Activated CD4-positive, CD25-positive, alpha-beta regulatory T cell treated with anti-CD3 and anti-CD28 coated beads, Interleukin-2, amount 50 U/mL, for 72 hours (primary cell): ENCODE results near the gene TMPRSS9.
"Not testable (repeated sequence)": the region's sequence is repeated elsewhere in the genome, so short reads cannot be mapped to it uniquely, and the experiment has no call there.

Source experiments
- DNase-seq: peaks from one replicate; pipeline ENCODE4 v3.0.0; 2021

Gene TMPRSS9

GRCh38 chr19:2362970-2363300 is 2.9 kb downstream of the TMPRSS9 start:
- no peak for DNase-seq

DNA sequence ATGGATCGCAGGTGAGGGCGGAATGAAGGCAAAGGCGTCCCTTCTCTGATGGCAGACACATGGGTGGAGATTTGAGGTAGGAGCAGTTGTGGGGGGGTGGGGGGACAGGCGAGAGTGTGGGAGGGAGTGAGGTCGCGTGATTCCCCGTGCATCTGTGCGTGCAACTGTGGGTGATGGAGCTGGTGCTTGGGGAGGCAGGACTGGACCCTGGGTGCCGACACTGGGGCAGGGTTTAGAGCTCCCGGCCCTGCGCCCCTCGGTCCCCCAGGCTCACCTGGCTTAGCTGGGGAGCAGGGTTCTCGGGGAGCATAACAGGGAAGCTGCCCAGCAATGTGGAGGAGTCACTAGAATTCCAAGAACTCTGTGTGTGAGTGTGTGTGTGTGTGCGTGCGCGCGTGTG is 3.4 kb downstream of the TMPRSS9 start:
- DNase-seq: no peak

- no peak for DNase-seq
Observed at GRCh38 chr19:2365201-2365970, 5.3 kb downstream of the TMPRSS9 start.

DNA sequence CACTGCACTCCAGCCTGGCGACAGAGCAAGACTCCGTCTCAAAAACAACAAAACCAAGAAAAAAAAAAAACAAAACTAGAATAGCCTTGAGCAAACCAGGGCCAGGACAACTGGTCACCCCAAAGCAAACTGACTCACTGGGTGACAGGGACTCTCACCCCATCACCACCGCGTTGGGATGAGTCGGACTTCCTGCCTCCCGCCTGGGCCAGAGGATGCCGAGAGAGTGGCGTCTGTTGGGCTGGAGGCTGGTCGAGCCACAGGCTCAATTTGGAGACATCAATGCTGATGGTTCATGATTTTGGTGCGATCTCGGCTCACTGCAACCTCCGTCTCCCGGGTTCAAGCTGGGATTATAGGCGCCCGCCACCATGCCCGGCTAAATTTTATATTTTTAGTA is 11.6 kb downstream of the TMPRSS9 start:
- DNase-seq: no peak

- no peak for DNase-seq
Observed at GRCh38 chr19:2372076-2372612, 12.1 kb downstream of the TMPRSS9 start.

DNA sequence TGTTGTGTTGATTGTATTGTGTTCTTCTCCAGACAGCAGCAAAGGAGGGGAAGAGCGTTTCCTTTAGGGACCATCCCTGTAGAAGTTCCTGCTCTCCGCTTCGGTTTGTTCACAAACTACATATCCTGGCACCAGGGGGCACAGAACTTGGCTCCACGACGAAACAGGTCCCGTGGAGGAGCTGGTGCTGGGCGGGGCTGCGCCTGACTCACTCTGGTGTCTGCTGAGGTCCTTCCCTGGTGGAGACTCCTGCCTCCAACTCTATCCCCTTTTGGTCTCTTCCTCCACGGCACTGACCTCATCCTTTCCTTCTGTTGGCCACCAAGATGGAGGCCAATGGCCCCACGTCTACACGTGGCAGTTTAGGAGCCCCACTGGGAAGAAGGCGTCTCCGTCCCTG is 14.7 kb downstream of the TMPRSS9 start:
- no peak for DNase-seq

GRCh38 chr19:2375353-2376121 is 15.5 kb downstream of the TMPRSS9 start:
- peak; percentile 56 for DNase-seq

DNA sequence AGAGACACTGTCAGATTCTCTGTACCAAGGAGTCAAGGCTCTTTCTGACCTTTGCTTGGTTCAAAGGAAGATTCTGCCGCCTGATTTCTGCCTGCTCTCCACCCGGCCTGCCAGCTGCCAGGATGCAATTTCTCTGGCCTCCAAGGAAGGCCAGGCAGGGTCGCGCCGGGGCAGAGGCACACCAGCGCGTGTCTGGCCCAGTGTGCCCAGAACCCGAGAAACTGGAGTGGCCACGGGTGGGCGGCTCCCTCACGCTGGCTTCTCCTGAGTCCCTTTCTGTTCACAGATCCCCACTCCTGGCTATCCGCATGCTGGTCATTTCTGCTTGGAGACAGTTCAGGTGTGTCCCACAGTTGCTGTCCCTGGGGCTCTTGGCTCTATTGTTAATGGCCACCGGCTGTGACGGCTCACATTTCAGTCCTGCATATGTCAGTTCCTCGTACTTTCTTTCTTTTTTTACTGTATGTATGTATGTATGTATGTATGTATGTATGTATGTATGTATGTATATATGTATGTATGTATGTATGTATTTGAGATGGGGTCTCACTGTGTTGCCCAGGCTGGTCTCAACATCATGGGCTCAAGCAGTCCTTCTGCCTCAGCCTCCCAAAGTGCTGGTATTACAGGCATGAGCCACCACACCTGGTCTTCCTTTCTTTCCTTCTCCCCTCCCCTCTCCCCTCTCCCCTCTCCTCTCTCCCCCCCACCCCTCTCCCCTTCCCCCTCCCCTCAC is 16.9 kb downstream of the TMPRSS9 start:
- DNase-seq: no peak

GRCh38 chr19:2380567-2380966 is 20.5 kb downstream of the TMPRSS9 start:
- DNase-seq: no peak

DNA sequence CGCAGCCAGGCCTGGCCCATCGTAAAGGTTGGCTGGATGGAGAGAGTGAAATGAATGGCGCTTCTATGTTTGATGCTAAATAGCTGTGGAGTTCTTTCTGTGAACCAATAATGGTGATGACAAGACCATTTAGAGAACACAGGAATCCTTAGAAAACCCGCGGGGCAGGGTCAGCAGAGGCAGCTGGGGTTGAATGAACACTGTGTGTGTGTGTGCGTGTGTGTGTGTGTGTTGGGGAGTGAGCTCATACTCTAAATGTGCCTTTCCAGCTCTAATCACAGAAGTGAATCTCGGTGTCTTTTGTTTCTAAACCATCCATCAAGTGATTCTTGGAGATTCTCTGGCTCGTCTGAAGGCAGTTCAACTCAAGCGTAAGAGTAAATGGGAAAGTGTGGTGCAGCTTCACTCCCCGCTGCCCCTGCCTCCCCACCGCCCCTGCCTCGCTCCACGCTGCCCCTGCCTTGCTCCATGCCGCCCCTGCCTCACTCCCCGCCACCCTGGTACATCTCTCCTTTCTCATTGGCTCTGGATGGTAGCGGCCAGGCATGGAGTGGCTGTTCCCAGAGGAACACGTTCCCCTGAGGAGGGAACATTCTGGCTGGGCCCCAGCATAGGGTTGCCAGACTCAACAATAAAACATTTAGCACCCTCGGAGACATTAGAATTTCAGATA is 21.2 kb downstream of the TMPRSS9 start:
- DNase-seq: no peak

DNA sequence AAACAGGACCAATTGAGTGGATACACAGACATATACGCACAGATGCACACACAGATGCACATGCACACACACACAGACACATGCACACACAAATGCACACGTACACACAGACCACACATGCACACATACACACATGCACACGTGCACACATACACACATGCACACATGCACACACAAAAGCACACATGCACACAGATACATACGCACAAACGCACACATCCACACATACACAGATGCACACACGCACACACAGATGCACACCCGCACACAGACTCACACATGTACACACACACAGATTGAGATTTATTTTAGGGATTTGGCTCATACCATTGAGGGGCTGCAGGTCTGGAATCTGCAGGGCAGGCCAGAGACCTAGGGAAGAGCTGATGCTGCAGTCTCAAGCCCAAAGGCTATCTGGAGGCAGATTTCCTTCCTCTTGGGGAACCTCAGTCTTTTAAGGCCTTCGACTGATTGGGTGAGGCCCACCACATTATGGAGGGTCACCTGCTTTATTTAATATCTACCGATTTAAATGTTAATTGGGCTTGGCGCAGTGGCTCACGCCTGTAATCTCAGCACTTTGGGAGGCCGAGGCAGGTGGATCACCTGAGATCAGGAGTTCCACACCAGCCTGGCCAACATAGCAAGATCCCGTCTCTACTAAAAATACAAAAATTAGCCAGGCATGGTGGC is 22.6 kb downstream of the TMPRSS9 start:
- DNase-seq: no peak

- no peak for DNase-seq
Observed at GRCh38 chr19:2385053-2385721, 25.1 kb downstream of the TMPRSS9 start.

DNA sequence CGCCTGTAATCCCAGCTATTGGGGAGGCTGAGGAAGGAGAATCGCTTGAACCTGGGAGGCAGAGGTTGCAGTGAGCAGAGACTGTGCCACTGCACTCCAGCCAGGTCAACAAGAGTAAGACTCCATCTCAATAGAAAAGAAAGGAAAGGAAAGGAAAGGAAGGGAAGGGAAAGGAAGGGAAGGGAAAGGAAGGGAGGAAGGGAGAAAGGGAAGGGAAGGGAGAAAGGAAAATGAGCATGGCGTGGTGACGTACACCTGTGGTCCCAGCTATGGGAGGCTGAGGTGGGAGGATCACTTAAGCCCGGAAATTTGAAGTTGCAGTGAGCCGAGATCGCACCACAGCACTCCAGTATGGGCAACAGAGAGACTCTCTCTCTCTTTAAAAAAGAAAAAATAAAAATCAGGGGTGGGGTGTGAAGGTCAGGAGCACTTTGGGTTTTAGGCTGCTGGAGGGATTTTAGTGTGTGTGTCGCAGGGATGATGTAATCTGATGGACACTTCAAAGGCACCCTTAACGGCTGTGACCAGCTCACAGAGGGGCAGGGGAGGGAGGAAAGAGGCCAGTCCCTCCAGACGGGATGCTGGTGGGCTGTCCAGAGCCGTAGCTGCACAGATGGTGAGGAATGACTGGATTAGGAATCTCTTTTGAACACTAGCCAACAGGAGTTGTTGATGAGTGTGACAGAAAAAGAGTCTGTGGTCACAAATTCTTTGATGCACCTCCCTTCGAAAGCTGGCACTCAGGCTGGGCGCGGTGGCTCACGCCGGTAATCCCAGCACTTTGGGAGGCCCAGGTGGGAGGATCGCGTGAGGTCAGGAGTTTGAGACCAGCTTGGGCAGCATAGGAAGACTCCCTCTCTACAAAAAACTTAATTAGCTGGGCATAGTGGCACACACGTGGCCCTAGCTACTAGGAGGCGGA is 27.6 kb downstream of the TMPRSS9 start:
- no peak for DNase-seq

GRCh38 chr19:2389594-2389993 is 29.5 kb downstream of the TMPRSS9 start:
- DNase-seq: no peak

DNA sequence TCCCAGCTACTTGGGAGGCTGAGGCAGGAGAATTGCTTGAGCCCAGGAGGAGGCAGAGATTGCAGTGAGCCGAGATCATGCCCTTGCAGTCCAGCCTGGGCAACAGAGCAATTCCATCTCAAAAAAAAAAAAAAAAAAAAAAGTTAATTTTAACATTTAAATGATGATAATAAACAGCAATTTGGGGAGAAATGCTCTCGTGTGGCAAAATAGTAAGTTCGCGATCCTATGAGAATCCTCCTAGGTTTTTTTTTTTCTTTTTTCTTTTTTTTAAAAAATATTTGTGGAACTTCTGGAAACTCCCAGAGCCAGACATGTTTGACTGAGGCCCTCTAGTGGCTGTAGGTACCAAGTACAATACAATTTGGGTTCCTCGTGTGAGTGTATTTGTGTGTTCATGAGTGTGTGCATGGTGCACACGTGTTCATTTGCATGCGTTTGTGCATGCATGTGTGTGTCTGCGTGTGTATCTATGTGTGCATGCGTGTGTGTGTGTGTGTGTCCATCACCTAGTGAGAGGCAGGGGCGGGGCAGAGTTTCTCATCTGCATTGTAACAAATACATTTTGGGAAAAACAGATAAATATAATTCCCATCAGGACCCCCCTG is 31.2 kb downstream of the TMPRSS9 start:
- DNase-seq: no peak

GRCh38 chr19:2392366-2392765 is 32.3 kb downstream of the TMPRSS9 start:
- DNase-seq: no peak

- DNase-seq: not testable (repeated sequence)
Observed at GRCh38 chr19:2392899-2393298, 32.8 kb downstream of the TMPRSS9 start.

DNA sequence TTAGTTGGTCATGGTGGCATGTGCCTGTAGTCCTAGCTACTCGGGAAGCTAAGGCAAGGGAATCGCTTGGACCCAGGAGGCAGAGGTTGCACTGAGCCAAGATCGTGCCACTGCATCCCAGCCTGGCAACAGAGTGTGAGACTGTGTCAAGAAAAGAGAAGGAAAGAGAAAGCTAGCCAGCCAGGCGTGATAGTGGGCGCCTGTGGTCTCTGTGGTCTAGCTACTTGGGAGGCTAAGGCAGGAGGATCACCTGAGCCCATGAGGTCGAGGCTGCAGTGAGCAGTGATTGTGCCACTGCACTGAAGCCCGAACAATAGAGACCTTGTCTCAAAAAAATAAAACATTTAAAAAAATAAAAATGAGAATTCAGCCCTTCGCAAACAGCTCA is 34.0 kb downstream of the TMPRSS9 start:
- no peak for DNase-seq

DNA sequence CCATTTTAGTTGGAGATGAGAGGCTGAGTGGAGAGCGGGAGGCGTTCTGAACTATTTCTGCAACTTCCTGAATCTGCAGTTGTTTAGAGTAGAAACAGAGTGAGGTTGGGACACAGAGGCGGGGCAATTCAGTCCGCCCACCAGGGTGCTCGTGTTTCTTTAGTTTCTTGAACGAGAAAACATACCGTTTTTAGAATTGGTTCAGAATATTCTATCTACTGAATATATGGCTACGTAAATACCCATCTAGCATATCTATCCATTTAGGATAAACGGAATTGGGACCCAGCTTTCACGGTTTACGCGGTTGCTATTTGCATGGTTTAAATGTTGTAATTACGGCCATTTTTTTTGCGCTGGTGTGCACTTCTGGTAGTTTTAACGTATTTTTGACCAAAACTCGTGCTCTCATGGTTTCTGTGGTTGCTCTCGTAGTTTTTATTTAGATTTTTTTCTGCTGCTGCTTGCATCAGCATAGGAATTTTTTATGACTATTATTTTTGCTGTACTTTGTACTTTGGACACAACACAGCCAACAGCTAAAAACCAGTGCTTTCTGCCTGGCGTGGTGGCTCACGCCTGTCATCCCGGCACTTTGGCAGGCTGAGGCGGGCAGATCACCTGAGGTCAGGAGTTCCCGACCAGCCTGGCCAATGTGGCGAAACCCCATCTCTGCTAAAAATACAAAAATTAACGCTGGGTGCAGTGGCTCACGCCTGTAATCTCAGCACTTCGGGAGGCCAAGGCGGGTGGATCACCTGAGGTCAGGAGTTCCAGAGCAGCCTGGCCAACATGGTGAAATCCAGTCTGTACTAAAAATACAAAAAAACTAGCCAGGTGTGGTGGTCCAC is 34.6 kb downstream of the TMPRSS9 start:
- DNase-seq: no peak
